NCI-H2196 treated with DMSO at 0.1 percent for 48 hours (cell line): ENCODE results near the gene MACROD1.
A peak's percentile ranks its signal among the peaks of the same experiment; 100 is the strongest.

Experiments
- DNase-seq: peaks from one replicate; lab custom pipeline; 2025; ENCODE audit not compliant: unreplicated experiment; lab: John Stamatoyannopoulos, UW

MACROD1 gene, protein sequence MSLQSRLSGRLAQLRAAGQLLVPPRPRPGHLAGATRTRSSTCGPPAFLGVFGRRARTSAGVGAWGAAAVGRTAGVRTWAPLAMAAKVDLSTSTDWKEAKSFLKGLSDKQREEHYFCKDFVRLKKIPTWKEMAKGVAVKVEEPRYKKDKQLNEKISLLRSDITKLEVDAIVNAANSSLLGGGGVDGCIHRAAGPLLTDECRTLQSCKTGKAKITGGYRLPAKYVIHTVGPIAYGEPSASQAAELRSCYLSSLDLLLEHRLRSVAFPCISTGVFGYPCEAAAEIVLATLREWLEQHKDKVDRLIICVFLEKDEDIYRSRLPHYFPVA

DNA sequence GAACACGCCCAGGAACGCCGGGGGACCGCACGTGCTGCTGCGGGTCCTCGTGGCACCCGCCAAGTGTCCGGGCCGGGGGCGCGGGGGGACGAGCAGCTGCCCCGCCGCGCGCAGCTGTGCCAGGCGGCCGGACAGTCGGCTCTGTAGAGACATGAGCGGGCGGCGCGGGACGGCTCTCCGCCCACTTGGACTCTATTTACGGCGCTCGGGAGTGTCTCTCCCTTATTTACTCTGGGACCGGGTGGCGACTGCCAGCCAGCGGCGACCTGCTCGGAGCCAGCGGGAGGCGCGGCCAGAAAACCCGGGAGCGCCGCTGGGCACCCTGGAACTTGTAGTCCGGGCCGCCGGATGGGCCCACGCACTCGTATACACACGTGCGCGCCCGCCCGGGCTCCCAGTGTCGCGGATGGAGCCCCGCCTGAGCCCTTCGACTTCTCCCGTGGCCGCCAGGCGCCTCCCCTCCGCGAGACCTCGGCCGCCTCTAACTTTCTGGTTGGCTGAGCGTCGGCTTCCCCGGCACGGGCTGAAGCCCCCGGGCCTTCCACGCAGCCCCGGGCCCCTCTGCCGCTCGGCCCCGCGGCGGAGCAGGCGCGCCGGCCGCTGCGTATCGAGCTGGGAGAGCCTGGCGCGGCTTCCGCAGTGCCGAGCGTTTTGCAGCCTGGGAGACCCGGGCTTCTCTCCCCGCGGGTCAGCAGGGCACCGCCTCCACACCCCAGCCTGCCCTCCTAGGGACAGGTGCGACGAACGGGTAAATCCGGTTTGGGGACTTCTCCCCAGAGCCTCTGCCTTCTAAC lies at the start of gene MACROD1:
MACROD1 (minus strand) TSS at position 272 of the 794 bp plus-strand sequence; CDS start at position 153, 119 bp downstream.
- peak; percentile 45 for DNase-seq

DNA sequence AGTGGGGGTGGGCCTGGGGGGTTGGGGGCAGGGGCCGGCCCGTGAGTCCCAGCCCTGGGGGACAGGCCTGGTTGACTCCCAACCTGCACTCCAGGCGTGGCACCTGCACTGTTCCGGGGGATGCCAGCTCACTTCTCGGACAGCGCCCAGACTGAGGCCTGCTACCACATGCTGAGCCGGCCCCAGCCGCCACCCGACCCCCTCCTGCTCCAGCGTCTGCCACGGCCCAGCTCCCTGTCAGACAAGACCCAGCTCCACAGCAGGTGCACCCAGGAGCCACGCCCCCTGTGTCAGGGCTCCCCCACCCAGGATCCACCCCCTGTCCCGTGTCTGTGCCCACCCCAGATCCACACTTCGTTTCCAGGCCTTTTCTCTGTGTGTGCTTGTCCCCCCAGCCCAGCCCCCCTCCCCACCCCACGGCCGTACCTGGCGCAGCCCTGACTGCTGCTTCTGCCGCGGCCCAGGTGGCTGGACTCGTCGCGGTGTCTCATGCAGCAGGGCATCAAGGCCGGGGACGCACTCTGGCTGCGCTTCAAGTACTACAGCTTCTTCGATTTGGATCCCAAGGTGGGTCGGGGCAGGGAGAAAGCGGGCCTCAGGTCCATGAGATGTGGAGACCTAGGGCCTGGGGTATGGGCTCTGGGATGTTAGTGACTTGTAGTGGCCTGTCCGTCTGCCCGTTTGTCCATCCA lies 45.4 kb upstream of the MACROD1 start:
- DNase-seq: no peak

DNA sequence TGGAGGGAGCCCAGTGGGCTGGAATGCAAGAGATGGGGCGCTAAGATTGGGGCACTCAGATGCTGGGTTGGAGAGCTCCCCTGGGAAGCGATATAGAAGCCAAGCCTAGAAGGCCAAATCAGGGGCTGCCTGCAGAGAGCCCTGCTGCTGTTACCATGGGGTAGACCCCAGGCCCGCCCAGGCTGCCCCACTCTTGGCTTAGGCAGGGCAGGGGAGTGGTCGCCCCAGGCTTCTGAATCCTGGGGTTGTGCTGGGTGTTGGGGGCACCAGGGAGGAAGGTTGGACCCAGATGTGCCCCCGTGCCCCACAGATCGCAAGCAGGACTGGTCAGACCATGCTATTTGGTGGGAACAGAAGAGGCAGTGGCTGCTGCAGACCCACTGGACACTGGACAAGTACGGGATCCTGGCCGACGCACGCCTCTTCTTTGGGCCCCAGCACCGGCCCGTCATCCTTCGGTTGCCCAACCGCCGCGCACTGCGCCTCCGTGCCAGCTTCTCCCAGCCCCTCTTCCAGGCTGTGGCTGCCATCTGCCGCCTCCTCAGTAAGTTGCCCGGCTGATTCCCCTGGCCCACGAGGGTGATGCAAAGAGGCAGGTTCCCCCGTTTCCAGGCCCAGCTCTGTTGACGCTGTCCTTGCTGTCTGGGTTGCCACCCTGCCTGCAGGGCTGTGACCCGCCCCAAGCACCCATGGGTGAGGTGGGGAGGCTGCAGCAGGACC lies 44.5 kb upstream of the MACROD1 start:
- DNase-seq: no peak

DNA sequence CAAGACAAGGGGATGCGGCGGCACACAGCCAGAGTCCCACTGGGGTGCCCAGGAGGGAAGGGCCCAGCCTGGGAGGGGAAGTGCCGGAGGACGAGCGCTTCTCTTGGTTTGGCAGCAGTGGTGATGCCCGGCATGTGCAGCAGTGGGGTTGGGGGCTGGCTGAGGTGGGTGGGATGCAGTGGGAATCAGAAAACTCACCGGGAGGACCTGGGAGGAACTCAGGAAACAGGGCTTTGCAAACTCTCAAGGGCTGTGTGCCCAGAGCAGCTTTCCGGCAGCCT lies 43.6 kb upstream of the MACROD1 start:
- DNase-seq: no peak

DNA sequence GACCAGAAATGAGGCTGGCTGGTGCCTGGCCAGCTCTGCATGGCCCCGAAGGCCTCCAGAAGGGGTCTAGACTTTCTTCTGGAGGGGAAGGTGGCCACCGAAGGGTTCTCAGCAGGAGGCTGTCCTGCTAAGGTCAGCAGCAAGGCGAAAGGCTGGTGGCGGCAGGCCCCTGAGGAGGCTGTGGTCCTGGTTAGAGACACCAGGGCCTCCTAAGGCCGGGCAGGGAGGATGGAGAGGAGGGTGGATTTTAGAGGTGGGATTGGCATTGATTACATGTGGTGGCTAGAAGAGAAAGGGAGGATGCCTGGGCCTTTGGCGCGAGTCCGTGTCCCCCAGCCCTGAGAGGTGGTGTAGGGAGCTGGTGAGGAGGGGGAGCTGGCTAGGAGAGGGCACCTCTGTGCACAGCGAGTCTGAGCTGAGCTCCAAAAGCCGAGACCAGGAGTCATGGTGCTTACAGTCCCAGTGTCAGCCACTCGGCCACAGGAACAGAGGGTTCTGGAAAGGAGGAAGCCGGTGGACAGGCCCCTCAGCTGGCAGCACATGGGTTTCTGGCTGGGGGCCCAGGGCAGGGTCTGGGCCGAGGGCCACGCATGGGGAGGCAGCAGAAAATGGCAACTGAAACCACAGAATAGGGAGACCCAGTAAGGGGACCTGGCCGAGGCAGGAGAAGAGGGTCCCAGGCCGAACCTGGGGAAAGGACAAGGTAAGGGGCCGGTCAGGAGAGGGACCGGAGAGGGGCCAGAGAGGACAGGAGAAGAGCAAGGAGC lies 43.1 kb upstream of the MACROD1 start:
- DNase-seq: no peak

DNA sequence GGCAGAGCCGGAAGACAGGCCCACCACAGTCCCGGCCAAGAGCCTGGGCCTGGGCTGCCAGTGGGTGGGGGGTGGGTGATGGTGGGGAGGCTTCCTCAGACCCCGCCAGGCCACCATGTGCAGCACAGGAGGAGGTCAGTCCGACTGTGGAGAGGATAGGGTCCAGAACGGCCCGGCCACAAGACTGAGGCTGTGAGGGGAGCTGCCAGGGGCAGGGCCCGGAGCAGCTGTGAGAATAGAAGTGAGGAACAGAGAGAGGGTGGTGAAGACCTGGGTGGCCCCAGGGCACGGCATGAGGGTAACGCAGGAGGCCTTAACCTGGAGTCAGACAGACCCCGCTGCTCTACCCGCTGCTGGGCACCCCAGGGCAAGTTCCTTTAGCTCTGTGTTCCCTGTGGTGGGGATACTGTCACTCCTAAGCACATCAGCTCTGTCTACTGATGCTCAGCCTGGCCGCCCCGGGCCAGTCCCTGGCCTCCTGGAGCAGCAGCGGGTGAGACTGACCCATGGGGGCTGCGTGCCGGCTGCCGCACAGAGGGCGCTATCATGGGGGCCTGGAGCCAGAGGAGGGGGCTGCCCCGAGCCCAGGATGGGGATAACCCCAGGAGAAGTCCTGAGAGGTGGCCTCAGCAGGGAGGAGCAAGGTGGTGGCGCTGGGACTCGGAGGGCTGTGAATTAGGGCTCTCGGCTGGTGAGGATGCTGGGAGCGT lies 42.3 kb upstream of the MACROD1 start:
- DNase-seq: no peak

DNA sequence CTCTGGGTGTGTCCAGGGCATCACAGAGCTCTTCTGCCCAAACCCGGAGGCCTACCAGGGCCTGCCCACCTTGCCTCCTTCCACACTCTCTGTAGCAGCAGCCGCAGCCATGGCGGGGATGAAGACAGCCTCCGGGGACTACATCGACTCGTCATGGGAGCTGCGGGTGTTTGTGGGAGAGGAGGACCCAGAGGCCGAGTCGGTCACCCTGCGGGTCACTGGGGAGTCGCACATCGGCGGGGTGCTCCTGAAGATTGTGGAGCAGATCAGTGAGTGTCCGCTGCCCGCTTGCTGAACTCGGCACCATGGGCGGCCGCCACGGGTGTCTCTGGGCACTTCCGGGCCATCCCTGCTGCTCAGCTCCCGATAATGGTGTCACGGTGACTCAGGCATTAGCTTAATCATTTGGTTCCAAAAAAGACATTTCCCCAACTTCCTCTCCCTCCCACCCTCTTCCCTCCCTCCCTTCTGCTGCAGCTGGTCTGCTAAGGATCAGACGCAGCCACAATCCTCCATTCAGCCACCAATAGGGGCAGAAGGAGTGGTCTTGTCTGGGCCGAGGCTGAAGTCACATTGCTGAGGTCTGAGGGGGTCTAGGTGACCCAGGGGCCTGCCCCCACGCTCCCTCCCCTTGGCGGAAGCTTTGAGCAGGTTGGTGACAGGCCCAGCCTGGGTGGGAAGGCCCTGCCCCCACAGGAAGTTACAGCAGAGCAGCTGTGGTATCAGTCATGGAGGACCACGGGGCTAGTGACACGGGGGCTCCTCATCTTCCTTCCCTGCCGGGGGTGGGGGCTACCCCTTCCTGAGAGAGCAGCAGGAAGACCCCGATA lies 41.6 kb upstream of the MACROD1 start:
- no peak for DNase-seq

DNA sequence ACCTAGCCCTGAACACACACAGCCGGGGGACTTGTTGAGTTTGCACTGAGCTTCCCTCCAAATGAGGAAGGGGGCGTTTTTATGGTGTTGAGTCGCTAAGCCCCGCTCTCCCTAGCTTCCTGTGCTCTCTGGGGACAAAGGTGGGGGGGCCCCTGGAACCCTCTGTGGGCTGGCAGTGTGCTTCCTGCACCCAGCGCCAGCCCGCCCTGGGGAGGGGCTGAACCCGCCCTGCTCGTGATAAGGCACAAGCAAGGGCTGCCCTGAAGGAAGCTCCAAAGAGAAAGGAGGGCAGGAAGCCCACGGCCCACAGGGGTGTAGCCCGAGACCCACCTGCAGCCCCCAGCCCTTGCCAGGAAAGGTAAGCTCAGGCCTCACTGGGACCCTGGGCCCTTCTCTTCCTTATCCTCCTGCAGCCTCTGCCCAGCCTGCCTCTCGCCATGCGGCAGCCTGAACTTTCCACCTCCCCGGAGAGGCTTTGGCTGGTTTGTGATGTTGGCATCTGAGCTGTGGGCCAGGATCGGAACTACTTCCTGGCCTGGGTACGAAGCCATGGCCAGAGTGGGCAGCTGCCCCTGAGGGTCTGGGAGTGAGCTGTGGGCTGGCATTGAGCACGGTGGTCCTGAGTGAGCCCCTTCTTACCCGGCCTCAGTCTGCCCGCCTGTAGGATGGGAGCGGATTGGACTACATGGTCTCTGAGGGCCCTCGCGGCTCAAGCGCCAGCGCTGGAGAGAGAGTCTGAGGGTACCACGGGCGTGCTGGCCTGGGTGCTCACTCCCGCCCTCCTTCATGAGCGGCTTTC lies 40.7 kb upstream of the MACROD1 start, which contains the start of gene FERMT3:
FERMT3 (plus strand) TSS at position 265 of the 799 bp plus-strand sequence. CDS start 644 bp downstream, outside the sequence.
- no peak for DNase-seq

DNA sequence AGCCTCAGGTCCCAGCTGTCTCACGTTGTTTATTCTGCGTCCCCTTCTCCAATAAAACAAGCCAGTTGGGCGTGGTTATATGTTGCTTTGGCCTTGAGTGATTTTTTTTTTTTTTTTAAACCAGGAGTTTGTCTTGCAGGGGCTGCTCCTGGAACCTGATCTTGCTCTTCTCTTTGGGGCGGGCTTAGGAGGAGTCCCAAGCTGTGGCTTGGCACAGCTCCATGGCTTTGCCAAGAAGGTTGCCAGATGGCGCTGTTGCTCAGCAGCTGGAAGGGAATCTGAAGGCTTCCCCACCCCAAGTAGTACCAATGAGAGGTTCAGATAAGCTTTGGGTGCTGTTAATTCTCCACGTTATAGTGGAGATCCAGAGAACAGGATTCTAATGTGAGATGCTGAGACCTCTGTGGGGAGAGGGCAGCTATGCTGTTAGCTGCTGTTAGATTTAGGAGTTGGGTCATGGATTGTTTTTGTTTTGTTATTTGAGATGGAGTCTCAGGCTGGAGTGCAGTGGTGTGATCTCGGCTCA lies 38.6 kb upstream of the MACROD1 start:
- peak; percentile 70 for DNase-seq

DNA sequence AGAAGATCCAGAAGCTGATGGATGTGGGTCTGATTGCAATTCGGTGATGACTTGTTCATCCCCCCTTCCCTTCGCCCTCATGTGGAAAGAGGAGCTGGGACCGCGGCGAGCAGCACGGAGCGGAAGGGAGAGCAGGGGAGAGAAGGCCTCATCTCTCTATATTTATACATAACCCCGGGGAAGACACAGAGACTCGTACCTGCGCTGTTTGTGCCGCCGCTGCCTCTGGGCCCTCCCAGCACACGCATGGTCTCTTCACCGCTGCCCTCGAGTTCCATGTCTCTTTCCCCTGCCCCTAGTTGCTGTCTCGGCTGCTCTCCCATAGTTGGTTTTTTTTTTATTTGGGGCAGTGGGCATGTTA lies 38.1 kb upstream of the MACROD1 start:
- no peak for DNase-seq

DNA sequence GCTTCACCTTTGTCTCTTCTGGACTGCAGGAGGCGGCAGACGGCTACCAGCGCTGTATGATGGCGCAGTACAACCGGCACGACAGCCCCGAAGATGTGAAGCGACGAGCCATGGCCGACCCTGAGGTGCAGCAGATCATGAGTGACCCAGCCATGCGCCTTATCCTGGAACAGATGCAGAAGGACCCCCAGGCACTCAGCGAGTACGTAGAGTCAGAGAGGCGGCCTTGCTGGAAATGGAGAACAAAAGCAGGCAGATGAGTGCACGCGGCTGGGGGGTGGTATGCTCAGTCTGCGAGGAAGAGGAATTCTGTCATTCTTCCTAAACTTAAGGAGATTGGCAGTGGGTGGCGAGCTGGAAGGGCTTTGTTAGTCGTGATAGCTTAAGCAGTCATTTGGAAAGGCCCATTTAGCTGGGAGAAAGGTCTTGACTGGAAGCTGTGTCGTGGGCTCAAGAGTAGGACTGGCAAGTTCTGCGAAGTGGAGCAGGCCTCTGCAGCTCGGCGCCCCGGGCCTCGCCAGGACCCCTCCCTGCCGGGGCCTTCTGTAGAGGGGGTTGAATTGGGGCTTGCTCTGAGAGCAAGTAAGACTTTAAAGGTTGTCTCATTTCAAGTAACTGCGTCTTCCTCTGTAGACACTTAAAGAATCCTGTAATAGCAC lies 37.6 kb upstream of the MACROD1 start:
- DNase-seq: no peak

DNA sequence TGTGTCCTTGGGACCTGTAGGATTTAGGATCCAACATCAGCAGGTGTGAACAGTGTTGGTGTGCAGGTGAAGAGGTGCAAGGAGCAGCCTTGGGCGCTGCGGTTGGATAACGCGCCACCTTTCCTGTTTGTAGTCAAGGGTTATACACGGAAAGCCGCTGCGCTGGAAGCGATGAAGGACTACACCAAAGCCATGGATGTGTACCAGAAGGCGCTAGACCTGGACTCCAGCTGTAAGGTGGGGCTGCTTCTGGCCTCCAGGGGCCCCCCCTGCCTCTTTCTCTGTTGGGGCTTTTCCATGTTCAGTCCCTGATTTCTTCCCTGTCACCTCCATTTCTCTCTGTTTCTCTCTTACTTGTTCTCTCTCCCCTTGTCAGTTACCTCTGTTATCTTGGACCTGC lies 37.1 kb upstream of the MACROD1 start:
- DNase-seq: no peak

DNA sequence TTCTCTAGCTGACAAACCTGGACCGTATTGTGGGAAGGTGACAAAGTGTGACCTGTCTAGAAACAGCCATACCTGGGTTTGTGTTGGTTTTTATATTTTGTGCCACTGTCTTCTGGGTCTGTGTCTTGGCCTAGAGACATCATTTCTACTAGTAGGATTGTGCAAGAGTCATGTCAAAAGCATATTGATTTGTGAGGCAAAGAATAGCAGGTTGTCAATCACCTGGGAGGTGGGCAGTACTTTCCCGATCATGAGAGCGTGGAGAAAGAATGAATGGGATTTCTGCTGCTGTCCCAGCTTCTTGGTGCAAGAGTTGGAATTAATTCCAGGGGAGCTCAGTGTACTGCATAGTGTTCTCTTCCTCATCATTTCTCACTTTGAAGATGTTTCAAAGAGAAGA lies 35.6 kb upstream of the MACROD1 start:
- no peak for DNase-seq

DNA sequence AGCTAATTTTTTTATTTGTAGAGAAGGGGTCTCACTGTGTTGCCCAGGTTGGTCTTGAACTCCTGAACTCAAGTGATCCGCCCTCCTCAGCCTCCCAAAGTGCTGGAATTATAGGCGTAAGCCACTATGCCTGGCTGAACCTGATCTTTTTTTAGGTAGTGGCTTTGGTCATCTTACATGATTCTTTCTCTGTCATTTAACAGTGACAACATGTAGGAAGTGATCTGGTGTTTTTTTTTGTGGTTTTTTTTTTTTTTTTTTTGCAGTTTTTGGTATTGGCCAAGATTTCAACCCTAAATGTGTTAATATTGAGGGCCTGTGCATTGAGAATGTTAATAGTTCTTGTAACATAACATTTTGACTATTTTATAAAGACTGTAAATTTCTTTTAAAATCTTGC lies 32.6 kb upstream of the MACROD1 start:
- no peak for DNase-seq

DNA sequence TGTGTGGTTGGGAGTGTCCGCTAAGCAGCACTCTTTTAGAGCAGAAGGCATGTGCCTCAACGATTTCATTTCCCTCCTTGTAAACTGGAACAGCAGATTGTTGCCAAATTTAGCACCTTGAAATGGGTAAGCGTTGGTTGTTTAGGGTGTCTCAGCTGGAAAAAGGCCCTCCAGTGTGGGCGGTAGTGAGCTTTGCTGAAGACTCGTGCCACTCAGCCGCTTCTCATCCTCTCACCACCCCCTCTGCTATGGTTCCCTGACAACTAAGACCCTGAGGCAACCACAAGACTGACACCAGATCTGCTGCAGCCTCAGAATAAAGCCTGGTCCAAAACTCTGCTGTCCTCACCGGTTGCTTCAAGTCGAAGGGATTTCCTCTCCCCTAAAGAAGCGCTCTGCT lies 30.7 kb upstream of the MACROD1 start:
- no peak for DNase-seq

DNA sequence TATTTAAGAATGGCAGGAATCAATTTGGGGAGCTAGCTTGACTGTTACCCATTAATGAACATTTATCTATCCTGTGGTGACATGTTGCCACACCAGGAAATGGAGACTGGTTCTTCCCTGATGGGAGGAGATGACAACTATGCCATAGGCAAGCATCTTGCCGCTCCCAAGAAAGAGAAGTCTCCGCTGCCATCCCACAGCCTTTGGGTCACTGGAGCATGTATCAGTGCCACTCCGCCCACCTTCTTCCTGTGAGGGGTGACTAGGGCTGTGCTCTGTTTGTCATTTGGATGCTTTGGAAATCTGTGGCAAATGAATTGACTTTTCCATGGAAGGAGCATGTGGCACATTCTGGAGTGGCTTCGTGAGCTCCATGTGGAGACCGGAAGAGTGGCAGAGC lies 26.5 kb upstream of the MACROD1 start:
- DNase-seq: no peak

DNA sequence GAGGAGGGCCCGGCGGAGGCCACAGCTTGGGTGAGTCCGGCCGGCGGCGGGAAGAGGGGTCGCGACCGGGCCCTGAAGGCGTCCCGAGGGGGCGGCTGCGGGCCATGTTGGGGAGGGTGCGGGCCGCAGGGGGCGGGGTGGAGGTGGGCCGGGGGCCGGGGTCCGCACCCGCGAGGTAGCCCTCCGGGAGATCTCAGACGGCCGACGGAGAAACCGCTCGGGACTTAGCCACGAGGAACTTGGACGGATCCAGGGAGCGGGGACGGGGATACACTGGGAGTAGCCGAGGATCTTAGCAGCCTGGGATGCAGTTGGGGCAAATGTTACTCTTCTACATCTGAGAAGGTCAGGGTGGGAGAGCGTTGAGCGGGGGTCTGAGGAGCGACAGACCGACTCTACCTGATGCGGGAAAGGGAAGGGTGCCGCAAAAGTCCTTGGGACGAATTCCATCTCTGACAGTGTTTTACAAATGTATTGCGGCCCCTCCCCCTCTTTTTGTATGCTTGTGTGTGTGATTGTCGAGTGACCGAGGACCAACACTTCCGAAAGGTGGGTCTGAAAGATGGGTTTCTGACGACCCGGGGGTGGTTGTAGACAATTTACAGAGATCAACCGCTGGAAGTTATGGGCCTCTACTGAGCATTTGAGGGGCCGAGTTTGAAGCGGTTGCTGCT lies 20.7 kb upstream of the MACROD1 start:
- no peak for DNase-seq
